GM12878 (cell line): ENCODE data around the gene WHRN. TPM values are rescaled to one million over a fixed set of nuclear protein-coding genes. Genes with fewer than 3 reads are reported as not detected.

ENCODE experiments used
- ATAC-seq: fragments of 200-7000 bp; cut with Tn5 transposase; 3 replicates; pipeline ENCODE4 v1.9.1; 2020; ENCODE audit warnings: mild to moderate bottlenecking, moderate library complexity
- BruUV-seq: library from RNA; stranded (reverse); fragments of 400-500 nt; replicated peaks from 2 replicates; lab custom pipeline; 2021; lab: Mats Ljungman, UMichigan
- CTCF ChIA-PET: fragments of 300-600 bp; sonication (Branson Sonifier 250); formaldehyde crosslinking; extraction: SDS; loops from one replicate; lab custom pipeline; 2021; ENCODE audit warnings: inconsistent platforms; lab: Yijun Ruan, JAX
- POLR2A ChIA-PET: fragments of 350-600 bp; formaldehyde crosslinking; extraction: SDS; loops from one replicate; lab custom pipeline; 2021; ENCODE audit warnings: inconsistent platforms; lab: Charles Lee
- RAD21 ChIA-PET: fragments of 300-600 bp; sonication (Branson Sonifier 250); formaldehyde crosslinking; loops from one replicate; lab custom pipeline; 2023; ENCODE audit warnings: antibody characterized with exemption; ENCODE audit not compliant: unreplicated experiment; lab: Charles Lee
- SMC1A ChIA-PET: fragments of 300-600 bp; sonication (Branson Sonifier 250); formaldehyde crosslinking; loops from one replicate; lab custom pipeline; 2023; ENCODE audit not compliant: unreplicated experiment, uncharacterized antibody; lab: Charles Lee
- DNase-seq: peaks from one replicate; pipeline ENCODE4 v3.0.0-alpha.2; 2011; ENCODE audit warnings: low read depth, low spot score
- FAIRE-seq: peaks from 3 replicates; lab custom pipeline; 2011; peaks lifted over from hg19 to GRCh38; lab: Jason Lieb, UNC
- H2AFZ ChIP-seq: 2 replicates; pipeline ENCODE4 v1.6.0; 2011; ENCODE audit warnings: low read depth, low read length, control low read depth; ENCODE audit not compliant: control insufficient read depth
- H3K27ac ChIP-seq: 2 replicates; pipeline ENCODE4 v1.5.1; 2011; ENCODE audit warnings: control low read depth; ENCODE audit not compliant: control insufficient read depth, insufficient read depth
- H3K27me3 ChIP-seq, 2 experiments: replicated peaks in 1 of 2; 2 replicates each; pipeline versions ENCODE4 v1.6.0 to v1.6.1; 2011; ENCODE audit warnings: low read length in 1 of 2; ENCODE audit not compliant: control insufficient read depth in 2 of 2, insufficient read depth in 2 of 2
- H3K36me3 ChIP-seq, 2 experiments: 2 replicates each; pipeline ENCODE4 v1.5.1; 2011; ENCODE audit warnings: low read length in 1 of 2; ENCODE audit not compliant: control insufficient read depth in 2 of 2, insufficient read depth in 2 of 2
- H3K4me1 ChIP-seq: 2 replicates; pipeline ENCODE4 v1.6.1; 2011; ENCODE audit warnings: mild to moderate bottlenecking, low read length, moderate library complexity, mixed read lengths; ENCODE audit not compliant: control insufficient read depth, insufficient read depth
- H3K4me2 ChIP-seq: 2 replicates; pipeline ENCODE4 v1.6.0; 2011; ENCODE audit warnings: control low read depth; ENCODE audit not compliant: control insufficient read depth, insufficient read depth
- H3K4me3 ChIP-seq: fragments of 200-600 bp; sonication (generic); 2 replicates; pipeline ENCODE4 v1.5.1; 2016
- H3K79me2 ChIP-seq: 2 replicates; pipeline ENCODE4 v1.6.0; 2011; ENCODE audit warnings: low read length; ENCODE audit not compliant: control insufficient read depth, insufficient read depth
- H3K9ac ChIP-seq: 2 replicates; pipeline ENCODE4 v1.8.0; 2011; ENCODE audit warnings: low read length, control low read depth, mixed read lengths; ENCODE audit not compliant: control insufficient read depth, insufficient read depth
- H3K9me3 ChIP-seq: replicated peaks from 3 replicates; pipeline ENCODE4 v1.5.1; 2011; ENCODE audit warnings: mild to moderate bottlenecking, low read length; ENCODE audit not compliant: control insufficient read depth, insufficient read depth
- H4K20me1 ChIP-seq: 2 replicates; pipeline ENCODE4 v1.6.0; 2011; ENCODE audit not compliant: control insufficient read depth, insufficient read depth
- MLLT1 ChIP-seq: fragments of 450-650 bp; IDR thresholded peaks from 2 replicates; pipeline ENCODE4 v1.6.1; 2016; ENCODE audit warnings: mild to moderate bottlenecking
- WGBS: methylation state at CpG from one replicate; pipeline ENCODE4 v1.1.6; 2016; ENCODE audit warnings: low lambda C conversion rate; ENCODE audit not compliant: insufficient replicate concordance, insufficient coverage; ENCODE audit errors: missing lambda C conversion rate; 5-methylcytosine and 5-hydroxymethylcytosine counted together
- in situ Hi-C: fragments of 300-500 bp; cut with MboI; formaldehyde crosslinking; loops from 9 replicates; pipeline ENCODE4 v1.14.3; 2018; ENCODE audit warnings: mixed read lengths
- intact Hi-C: fragments of 100-400 bp; cut with micrococcal nuclease; formaldehyde crosslinking; loops from one replicate; pipeline ENCODE4 v1.14.2; 2022; ENCODE audit not compliant: unreplicated experiment
- polyA plus RNA-seq, 11 experiments: library from polyadenylated mRNA; depleted of rRNA in 4 of 11; unstranded in 6 of 11; stranded (reverse) in 5 of 11; fragments of >200 nt; fragmentation: Nextera tagmentation in 4 of 11; fragmentation: Illumina TruSeq in 1 of 11; extraction: Ambion mirVana in 4 of 11; extraction: Trizol in 1 of 11; gene quantifications; 1 replicate in 1 of 11; 2 replicates in 10 of 11; pipeline versions ENCODE4 v1.2.1 to v1.2.3, GENCODE V29; 2011 to 2016; ENCODE audit warnings: inconsistent platforms in 2 of 11, missing spikeins in 2 of 11, low read depth in 1 of 11
- total RNA-seq, 4 experiments: library from RNA; depleted of rRNA in 3 of 4; stranded (reverse); fragments of >200 nt in 3 of 4; fragmentation: Illumina TruSeq in 1 of 4; extraction: Trizol in 1 of 4; gene quantifications; 2 replicates each; pipeline versions ENCODE4 v1.2.1 to v1.2.3, GENCODE V29; 2013 to 2021
- TF ChIP-seq, protein P1 (sequence below), 3 experiments: IDR thresholded peaks in 2 of 3; conservative IDR thresholded peaks in 1 of 3; 2 replicates each; pipeline ENCODE4 v1.5.1; 2011; ENCODE audit warnings: low read depth in 3 of 3, low read length in 3 of 3, mild to moderate bottlenecking in 3 of 3, control low read depth in 2 of 3, moderate library complexity in 2 of 3, inconsistent platforms in 1 of 3, mixed read lengths in 1 of 3; ENCODE audit not compliant: control insufficient read depth in 2 of 3, insufficient read depth in 1 of 3; ENCODE audit errors: extremely low read depth in 1 of 3

WHRN gene
- total and polyA plus RNA-seq, 10 of the 15 experiments (the other 5 are each of a cell fraction or from before 2014, with no cell fraction given): 0.04 to 18.2 (median 0.68) TPM; not detected in 1

GRCh38 chr9:114503522-114504340 lies 1.5 kb downstream of the WHRN start:
- H3K4me3 ChIP-seq: no peak overlapping the region
- ATAC-seq (no peak), FAIRE-seq (no peak), DNase-seq (no peak)
- POLR2A ChIA-PET: interaction anchor here (0.6 to 7.3 kb wide), 12 partner anchors 10 to 147 kb away, joined by 3 to 85 read pairs (median 4); partner anchors contain the start of gene AKNA
- no peaks in the 10 kb centered on the region for H4K20me1 ChIP-seq
- no peak overlapping the region for H3K27ac ChIP-seq
- H3K9me3 ChIP-seq: no peaks in the 10 kb centered on the region
- CTCF ChIA-PET: interaction anchor here (0.8 to 12.7 kb wide), 16 partner anchors 8 to 149 kb away, joined by 3 to 256 read pairs (median 4); partner anchors contain the start of gene TMEM268
- peak overlapping the region; percentile 10; the same call in 1 of the 2 replicates for H3K4me2 ChIP-seq
- H3K79me2 ChIP-seq: no peaks in the 10 kb centered on the region
- H3K9ac ChIP-seq: no peak overlapping the region
- WGBS: 82% methylated on average over 15 of the region's 18 CpGs
- H3K36me3 ChIP-seq: no peaks in the 10 kb centered on the region
- 0 out of 2 replicates have a peak, but pooled peaks cover 3% of the 10 kb centered on the region for H3K4me1 ChIP-seq
- H2AFZ ChIP-seq: no peak overlapping the region
- BruUV-seq: no TSS peak
- SMC1A ChIA-PET: interaction anchor here (0.8 to 11.8 kb wide), 14 partner anchors 9 to 150 kb away, joined by 3 to 177 read pairs (median 4); partner anchors contain the start of gene ATP6V1G1
- peaks cover 0 to 9% of the 10 kb centered on the region in 2 experiments; a peak in 3 of 4 replicates for H3K27me3 ChIP-seq
- in situ Hi-C loops (no loop called here), intact Hi-C loops (loop anchor here (2.0 to 10.0 kb wide), 2 partner anchors 17 to 159 kb away; no protein-coding TSS in a partner anchor)
- TF ChIP-seq MLLT1: peak; percentile 98
- TF ChIP-seq, protein P1, sequence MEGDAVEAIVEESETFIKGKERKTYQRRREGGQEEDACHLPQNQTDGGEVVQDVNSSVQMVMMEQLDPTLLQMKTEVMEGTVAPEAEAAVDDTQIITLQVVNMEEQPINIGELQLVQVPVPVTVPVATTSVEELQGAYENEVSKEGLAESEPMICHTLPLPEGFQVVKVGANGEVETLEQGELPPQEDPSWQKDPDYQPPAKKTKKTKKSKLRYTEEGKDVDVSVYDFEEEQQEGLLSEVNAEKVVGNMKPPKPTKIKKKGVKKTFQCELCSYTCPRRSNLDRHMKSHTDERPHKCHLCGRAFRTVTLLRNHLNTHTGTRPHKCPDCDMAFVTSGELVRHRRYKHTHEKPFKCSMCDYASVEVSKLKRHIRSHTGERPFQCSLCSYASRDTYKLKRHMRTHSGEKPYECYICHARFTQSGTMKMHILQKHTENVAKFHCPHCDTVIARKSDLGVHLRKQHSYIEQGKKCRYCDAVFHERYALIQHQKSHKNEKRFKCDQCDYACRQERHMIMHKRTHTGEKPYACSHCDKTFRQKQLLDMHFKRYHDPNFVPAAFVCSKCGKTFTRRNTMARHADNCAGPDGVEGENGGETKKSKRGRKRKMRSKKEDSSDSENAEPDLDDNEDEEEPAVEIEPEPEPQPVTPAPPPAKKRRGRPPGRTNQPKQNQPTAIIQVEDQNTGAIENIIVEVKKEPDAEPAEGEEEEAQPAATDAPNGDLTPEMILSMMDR (IDR thresholded peaks at IDR 0.05 in 2 of 3, conservative IDR thresholded peaks at IDR 0.05 in 1 of 3; ENCODE audit: control insufficient read depth in 2 of 3, extremely low read depth in 1 of 3, insufficient read depth in 1 of 3, low read depth in 3 of 3, low read length in 3 of 3): no peak
- RAD21 ChIA-PET: interaction anchor here (0.5 to 13.7 kb wide), 13 partner anchors 10 to 485 kb away, joined by 3 to 116 read pairs (median 5); no protein-coding TSS in a partner anchor
